Ishikawa (cell line): ENCODE measurements around the gene MGA.

Experiments
- CEBPB ChIP-seq: IDR thresholded peaks from 2 replicates; pipeline ENCODE4 v1.6.1; 2012
- CREB1 ChIP-seq: IDR thresholded peaks from 2 replicates; pipeline ENCODE4 v1.6.1; 2012; ENCODE audit warnings: low read depth
- EGR1 ChIP-seq: IDR thresholded peaks from 2 replicates; pipeline ENCODE4 v1.6.1; 2012
- EP300 ChIP-seq: IDR thresholded peaks from 2 replicates; pipeline ENCODE4 v1.6.1; 2012; ENCODE audit warnings: borderline replicate concordance
- FOXM1 ChIP-seq: IDR thresholded peaks from 2 replicates; pipeline ENCODE4 v1.6.1; 2012; ENCODE audit warnings: low read depth, borderline replicate concordance
- MAX ChIP-seq: IDR thresholded peaks from 2 replicates; pipeline ENCODE4 v1.6.1; 2012
- NFIC ChIP-seq: IDR thresholded peaks from 2 replicates; pipeline ENCODE4 v1.6.1; 2012
- RAD21 ChIP-seq: IDR thresholded peaks from 2 replicates; pipeline ENCODE4 v1.6.1; 2012; ENCODE audit warnings: low read depth
- TAF1 ChIP-seq: IDR thresholded peaks from 2 replicates; pipeline ENCODE4 v1.6.1; 2012; ENCODE audit warnings: low read depth, mild to moderate bottlenecking
- TCF12 ChIP-seq: IDR thresholded peaks from 2 replicates; pipeline ENCODE4 v1.6.1; 2012; ENCODE audit warnings: low read depth
- TEAD4 ChIP-seq: IDR thresholded peaks from 2 replicates; pipeline ENCODE4 v1.6.1; 2012
- YY1 ChIP-seq: IDR thresholded peaks from 2 replicates; pipeline ENCODE4 v1.6.1; 2012; ENCODE audit warnings: low read depth
- ZBTB7A ChIP-seq: IDR thresholded peaks from 2 replicates; pipeline ENCODE4 v1.6.1; 2012; ENCODE audit warnings: low read depth
- TF ChIP-seq, protein P1 (sequence below): IDR thresholded peaks from 2 replicates; pipeline ENCODE4 v1.6.1; 2012
- TF ChIP-seq, protein P2 (sequence below): IDR thresholded peaks from 2 replicates; pipeline ENCODE4 v1.6.1; 2012; ENCODE audit warnings: low read depth, mild to moderate bottlenecking

The MGA gene

GRCh38 chr15:41778521-41778920 is 118.3 kb downstream of the MGA start:
- TF ChIP-seq YY1, result no peak
- TF ChIP-seq TCF12, result no peak
- TF ChIP-seq FOXM1, result no peak
- TF ChIP-seq, protein P1, sequence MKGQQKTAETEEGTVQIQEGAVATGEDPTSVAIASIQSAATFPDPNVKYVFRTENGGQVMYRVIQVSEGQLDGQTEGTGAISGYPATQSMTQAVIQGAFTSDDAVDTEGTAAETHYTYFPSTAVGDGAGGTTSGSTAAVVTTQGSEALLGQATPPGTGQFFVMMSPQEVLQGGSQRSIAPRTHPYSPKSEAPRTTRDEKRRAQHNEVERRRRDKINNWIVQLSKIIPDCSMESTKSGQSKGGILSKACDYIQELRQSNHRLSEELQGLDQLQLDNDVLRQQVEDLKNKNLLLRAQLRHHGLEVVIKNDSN, result no peak
- TF ChIP-seq ZBTB7A, result no peak
- no peak for TF ChIP-seq NFIC
- no peak for TF ChIP-seq EP300
- TF ChIP-seq TAF1, result no peak
- TF ChIP-seq CREB1, result no peak
- TF ChIP-seq RAD21, result no peak
- TF ChIP-seq, protein P2, sequence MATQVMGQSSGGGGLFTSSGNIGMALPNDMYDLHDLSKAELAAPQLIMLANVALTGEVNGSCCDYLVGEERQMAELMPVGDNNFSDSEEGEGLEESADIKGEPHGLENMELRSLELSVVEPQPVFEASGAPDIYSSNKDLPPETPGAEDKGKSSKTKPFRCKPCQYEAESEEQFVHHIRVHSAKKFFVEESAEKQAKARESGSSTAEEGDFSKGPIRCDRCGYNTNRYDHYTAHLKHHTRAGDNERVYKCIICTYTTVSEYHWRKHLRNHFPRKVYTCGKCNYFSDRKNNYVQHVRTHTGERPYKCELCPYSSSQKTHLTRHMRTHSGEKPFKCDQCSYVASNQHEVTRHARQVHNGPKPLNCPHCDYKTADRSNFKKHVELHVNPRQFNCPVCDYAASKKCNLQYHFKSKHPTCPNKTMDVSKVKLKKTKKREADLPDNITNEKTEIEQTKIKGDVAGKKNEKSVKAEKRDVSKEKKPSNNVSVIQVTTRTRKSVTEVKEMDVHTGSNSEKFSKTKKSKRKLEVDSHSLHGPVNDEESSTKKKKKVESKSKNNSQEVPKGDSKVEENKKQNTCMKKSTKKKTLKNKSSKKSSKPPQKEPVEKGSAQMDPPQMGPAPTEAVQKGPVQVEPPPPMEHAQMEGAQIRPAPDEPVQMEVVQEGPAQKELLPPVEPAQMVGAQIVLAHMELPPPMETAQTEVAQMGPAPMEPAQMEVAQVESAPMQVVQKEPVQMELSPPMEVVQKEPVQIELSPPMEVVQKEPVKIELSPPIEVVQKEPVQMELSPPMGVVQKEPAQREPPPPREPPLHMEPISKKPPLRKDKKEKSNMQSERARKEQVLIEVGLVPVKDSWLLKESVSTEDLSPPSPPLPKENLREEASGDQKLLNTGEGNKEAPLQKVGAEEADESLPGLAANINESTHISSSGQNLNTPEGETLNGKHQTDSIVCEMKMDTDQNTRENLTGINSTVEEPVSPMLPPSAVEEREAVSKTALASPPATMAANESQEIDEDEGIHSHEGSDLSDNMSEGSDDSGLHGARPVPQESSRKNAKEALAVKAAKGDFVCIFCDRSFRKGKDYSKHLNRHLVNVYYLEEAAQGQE, result no peak

- TF ChIP-seq YY1 (no peak), EGR1 (no peak), MAX (no peak), TEAD4 (no peak), EP300 (no peak), TCF12 (no peak), CEBPB (no peak)
- TF ChIP-seq, protein P1, result no peak
Observed at GRCh38 chr15:41779662-41780157, 119.5 kb downstream of the MGA start.

- TF ChIP-seq CEBPB (no peak), FOXM1 (no peak)
- TF ChIP-seq, protein P1, result no peak
Observed at GRCh38 chr15:41780266-41780665, 120.1 kb downstream of the MGA start.

DNA sequence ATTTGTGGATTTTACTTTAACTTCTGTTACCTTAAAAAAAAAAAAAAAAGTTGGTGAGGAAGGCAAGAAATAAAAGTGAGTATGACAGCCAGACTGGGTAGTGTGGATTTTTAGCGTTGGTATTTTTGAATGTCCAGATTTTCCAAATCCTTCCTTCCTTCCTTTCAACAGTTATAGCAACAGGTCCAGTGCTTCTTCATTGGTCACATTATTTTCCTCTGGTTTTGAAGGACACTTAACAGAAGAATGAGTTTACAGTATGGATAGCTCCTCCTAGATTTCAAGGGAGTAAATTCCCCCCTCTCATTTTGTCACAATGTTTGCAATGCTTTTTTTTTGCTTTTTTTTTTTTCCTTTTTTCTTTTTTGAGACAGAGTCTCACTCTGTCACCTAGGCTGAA is 120.5 kb downstream of the MGA start:
- TF ChIP-seq, protein P1, result no peak

- TF ChIP-seq, protein P2, result no peak
- TF ChIP-seq FOXM1, result no peak
- no peak for TF ChIP-seq CREB1
- no peak for TF ChIP-seq RAD21
- no peak for TF ChIP-seq CEBPB
- no peak for TF ChIP-seq TAF1
- TF ChIP-seq, protein P1, result no peak
- TF ChIP-seq TEAD4, result no peak
- TF ChIP-seq TCF12, result no peak
- TF ChIP-seq MAX, result no peak
- no peak for TF ChIP-seq EGR1
- no peak for TF ChIP-seq ZBTB7A
- TF ChIP-seq YY1, result no peak
- TF ChIP-seq NFIC, result no peak
- no peak for TF ChIP-seq EP300
Observed at GRCh38 chr15:41782371-41783282, 122.4 kb downstream of the MGA start.
